ENCODE results near the gene EIF2B5.
"Not testable (repeated sequence)": the region's sequence is repeated elsewhere in the genome, so short reads cannot be mapped to it uniquely, and the experiment has no call there.

The EIF2B5 gene

DNA sequence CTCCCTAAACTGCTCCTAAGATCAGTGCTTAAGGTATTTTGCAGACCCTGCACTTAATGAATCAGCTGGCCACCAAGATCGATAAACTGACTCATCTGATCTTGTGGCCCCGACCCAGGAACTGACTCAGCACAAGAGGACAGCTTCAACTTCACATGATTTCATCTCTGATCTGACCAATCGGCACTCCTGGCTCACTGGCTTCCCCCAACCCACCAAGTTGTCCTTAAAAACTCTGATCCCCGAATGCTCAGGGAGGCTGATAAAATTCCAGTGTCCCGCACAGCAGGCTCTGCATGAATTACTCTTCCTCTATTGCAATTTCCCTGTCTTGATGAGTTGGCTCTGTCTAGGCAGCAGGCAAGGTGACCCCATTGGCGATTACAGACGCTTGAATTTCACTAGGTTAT is 24.8 kb upstream of the EIF2B5 start:
- Histone ChIP-seq H3K4me3 (no peak overlapping the region), H3K27ac (no peak overlapping the region)
- no peak for DNase-seq (ENCODE audit: low spot score)
- TF ChIP-seq, protein P1, sequence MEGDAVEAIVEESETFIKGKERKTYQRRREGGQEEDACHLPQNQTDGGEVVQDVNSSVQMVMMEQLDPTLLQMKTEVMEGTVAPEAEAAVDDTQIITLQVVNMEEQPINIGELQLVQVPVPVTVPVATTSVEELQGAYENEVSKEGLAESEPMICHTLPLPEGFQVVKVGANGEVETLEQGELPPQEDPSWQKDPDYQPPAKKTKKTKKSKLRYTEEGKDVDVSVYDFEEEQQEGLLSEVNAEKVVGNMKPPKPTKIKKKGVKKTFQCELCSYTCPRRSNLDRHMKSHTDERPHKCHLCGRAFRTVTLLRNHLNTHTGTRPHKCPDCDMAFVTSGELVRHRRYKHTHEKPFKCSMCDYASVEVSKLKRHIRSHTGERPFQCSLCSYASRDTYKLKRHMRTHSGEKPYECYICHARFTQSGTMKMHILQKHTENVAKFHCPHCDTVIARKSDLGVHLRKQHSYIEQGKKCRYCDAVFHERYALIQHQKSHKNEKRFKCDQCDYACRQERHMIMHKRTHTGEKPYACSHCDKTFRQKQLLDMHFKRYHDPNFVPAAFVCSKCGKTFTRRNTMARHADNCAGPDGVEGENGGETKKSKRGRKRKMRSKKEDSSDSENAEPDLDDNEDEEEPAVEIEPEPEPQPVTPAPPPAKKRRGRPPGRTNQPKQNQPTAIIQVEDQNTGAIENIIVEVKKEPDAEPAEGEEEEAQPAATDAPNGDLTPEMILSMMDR (IDR thresholded peaks at IDR 0.05), result no peak

DNA sequence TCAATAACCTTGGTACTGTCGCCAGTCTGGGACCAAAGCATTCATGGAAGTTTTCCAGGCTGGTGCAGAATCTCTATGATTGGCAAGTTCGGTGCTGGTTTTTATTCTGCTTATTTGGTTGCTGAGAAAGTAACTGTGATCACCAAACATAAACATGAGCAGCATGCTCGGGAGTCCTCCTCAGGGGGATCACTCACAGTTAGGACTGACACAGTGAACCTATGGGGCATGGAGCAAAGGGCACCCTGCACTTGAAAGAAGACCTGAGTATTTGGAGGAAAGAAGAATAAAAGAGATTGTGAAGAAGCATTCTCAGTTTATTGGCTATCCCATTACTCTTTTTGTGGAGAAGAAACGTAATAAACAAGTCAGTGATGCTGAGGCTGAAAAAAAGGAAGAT is 19.1 kb upstream of the EIF2B5 start:
- no peak for DNase-seq (ENCODE audit: low spot score)
- H3K27ac ChIP-seq, result no peak overlapping the region
- no peak overlapping the region for H3K4me3 ChIP-seq
- TF ChIP-seq, protein P1 (IDR thresholded peaks at IDR 0.05), result no peak

DNA sequence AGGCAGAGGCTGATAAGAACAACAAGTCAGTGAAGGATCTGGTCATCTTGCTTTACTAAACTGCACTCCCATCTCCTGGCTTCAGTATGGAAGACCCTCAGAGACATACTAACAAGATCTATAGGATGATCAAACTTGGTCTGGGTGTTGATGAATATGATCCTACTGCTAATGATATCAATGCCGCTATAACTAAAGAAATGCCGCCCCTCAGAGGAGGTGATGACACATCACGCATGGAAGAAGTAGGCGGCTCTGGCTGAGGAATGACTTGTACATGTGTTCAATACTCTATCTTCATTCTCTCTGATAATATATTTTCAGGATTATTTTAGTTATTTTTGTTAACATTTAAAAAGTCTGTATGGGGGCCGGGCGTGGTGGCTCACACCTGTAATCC is 17.5 kb upstream of the EIF2B5 start:
- Histone ChIP-seq H3K4me3 (no peak overlapping the region), H3K27ac (no peak overlapping the region)
- TF ChIP-seq, protein P1 (IDR thresholded peaks at IDR 0.05), result no peak
- DNase-seq (ENCODE audit: low spot score), result no peak

DNA sequence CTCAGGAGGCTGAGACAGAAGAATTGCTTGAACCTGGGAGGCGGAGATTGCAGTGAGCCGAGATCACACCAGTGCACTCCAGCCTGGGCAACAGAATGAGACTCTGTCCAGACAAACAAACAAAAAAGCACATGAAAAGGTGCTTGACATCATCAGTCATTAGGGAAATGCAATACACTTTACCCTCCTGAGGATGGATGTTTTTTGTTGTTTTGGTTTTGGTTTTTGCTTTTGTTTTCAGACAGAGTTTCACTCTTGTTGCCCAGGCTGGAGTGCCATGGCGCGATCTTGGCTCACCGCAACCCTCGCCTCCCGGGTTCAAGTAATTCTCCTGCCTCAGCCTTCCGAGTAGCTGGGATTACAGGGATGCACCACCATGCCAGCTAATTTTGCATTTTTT is 14.1 kb upstream of the EIF2B5 start:
- DNase-seq (ENCODE audit: low spot score); H3K27ac ChIP-seq; H3K4me3 ChIP-seq: not testable (repeated sequence)

DNA sequence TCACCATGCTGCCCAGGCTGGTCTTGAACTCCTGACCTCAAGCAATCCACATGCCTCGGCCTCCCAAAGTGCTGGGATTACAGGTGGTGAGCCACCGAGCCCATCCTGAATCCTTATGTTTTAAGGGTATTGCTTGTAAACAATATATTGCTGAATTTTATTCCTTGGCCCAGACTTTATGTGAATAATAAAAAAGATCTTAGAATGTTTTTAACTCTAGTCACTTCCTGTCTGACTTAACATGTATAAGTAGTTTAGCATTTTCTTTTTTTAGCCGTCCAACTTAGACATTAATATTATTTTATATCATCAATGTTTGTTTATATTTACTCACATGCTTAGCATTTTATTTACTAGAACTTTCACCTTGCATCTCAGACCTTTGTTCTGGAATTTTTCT is 9.2 kb upstream of the EIF2B5 start:
- no peak overlapping the region for H3K4me3 ChIP-seq
- TF ChIP-seq, protein P1 (IDR thresholded peaks at IDR 0.05), result no peak
- no peak for DNase-seq (ENCODE audit: low spot score)
- H3K27ac ChIP-seq, result no peak overlapping the region

DNA sequence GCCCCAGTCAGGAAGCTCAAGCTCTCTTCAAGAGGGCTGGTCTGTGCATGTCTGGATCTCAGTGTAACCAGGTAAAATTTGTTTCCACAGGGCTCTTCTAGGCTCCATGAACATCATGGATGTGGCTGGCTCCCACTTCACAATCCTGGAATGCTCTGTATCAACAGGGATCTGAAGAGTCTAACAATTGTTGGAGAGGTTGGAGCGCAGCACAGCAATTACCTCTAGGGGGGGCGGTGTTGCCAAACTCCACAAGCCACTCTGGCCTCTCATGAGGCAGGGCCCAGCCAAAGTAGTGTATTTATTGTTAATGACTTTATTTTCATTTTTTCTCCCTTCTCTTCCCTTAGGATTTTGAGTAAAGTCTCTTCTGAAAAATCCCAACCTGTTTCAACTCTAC is 6.1 kb upstream of the EIF2B5 start:
- TF ChIP-seq, protein P1 (IDR thresholded peaks at IDR 0.05), result no peak
- no peak for DNase-seq (ENCODE audit: low spot score)
- Histone ChIP-seq H3K4me3 (no peak overlapping the region), H3K27ac (no peak overlapping the region)

DNA sequence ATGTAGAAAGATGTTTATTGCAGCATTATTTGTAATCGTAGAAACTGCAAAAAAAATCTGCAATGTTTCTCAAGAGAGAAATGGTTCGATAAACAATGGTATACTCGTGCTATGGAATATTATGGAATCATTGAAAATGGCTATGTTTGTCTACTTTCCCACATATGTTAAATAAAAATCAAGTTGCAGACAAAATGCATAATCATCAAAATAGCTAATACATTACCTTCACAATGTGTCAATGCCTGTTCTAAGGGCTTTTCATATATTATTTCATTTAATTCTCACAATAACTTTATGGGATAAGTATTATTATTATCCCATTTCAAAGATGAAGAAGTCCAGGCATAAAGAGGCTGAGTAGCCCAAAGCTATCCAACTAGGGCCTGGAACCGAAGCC is 2.2 kb upstream of the EIF2B5 start:
- no peak for DNase-seq (ENCODE audit: low spot score)
- TF ChIP-seq, protein P1 (IDR thresholded peaks at IDR 0.05), result no peak
- H3K4me3 ChIP-seq, result no peak overlapping the region
- H3K27ac ChIP-seq, result no peak overlapping the region

Data from coronary artery (tissue), 2 donors.